Activated naive CD4-positive, alpha-beta T cell treated with anti-CD3 and anti-CD28 coated beads, Interleukin-2, amount 50 U/mL, for 72 hours (primary cell): ENCODE results near the gene SYPL1. TPM values are rescaled to one million over a fixed set of nuclear protein-coding genes. Genes with fewer than 3 reads are reported as not detected.

Experiments used
- ATAC-seq, 2 donors: fragments of 150-1000 bp; cut with Tn5 transposase; 2 replicates each; pipeline ENCODE4 v1.10.0; 2021; ENCODE audit warnings: mild to moderate bottlenecking in 2 of 2, moderate library complexity in 2 of 2
- DNase-seq, 2 donors: peaks; one replicate each; pipeline ENCODE4 v3.0.0; 2021 to 2022; ENCODE audit warnings: low spot score in 2 of 2
- H3K27ac Mint-ChIP-seq, 2 donors: one replicate each; pipeline ENCODE4 v1.8.0; 2022; ENCODE audit warnings: mild to moderate bottlenecking in 2 of 2, mixed read lengths in 2 of 2
- H3K36me3 Mint-ChIP-seq, 2 donors: one replicate each; pipeline ENCODE4 v1.8.0; 2022; ENCODE audit warnings: mixed read lengths in 2 of 2
- H3K9me3 Mint-ChIP-seq, 2 donors: one replicate each; pipeline ENCODE4 v1.8.0; 2022; ENCODE audit warnings: mixed read lengths in 2 of 2
- total RNA-seq, 2 donors: library from RNA; stranded (reverse); gene quantifications; one replicate each; pipeline ENCODE4 v1.2.3, GENCODE V29; 2022

The SYPL1 gene
- total RNA-seq, 2 donors from 2014 or later: 22.9 to 30.8 TPM

DNA sequence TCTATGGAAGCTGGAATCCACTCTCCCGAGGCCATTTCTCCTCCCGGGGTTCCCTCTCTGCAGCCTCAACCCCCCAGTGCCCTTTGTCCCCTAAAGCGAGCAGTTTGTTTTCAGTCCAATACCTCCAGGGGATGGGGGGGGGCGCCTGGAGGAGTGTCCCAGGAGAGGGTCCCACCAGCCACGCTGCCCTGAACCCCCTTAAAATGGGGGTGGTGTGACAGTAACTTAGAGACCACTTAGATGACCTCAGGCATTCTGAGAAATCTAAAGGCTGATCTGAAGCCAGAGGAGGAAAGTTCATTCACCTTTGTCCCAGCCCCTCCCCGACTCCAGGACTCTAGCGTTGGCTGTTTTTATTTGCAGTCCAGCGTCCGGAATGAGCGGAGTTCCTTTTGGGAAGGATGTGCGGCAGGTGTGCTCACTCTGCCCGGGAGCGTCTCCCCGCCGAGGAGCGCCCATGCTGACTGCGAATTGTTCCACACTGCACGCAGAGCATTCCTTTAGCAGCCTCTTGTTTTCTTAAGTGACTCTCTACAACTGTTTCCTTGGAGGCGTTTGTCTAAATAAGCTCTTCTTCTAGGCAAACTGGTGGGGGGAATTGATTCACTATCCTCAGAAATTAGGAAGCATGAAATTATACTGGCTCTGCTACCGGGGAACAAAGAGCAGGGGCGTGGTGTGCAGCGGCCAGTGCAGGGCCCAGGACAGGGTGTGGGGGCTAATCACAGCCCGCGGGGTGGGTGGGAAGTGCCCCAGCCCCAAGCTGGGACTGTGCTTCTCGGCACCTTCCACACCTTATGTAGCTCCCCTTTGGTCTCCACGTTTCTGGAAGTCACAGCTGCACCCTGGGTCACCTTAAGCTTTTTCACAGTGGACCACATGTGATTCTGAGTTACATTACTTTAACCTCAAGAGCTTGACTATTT, 46.3 kb downstream of the SYPL1 start:
- peak overlapping the region in 1 of 2 donors; percentile 59 for H3K27ac Mint-ChIP-seq
- DNase-seq: peak in 1 of 2 donors; percentile 43
- no peaks in the 10 kb centered on the region for H3K9me3 Mint-ChIP-seq
- no peak for ATAC-seq
- H3K36me3 Mint-ChIP-seq: no peaks in the 10 kb centered on the region

DNA sequence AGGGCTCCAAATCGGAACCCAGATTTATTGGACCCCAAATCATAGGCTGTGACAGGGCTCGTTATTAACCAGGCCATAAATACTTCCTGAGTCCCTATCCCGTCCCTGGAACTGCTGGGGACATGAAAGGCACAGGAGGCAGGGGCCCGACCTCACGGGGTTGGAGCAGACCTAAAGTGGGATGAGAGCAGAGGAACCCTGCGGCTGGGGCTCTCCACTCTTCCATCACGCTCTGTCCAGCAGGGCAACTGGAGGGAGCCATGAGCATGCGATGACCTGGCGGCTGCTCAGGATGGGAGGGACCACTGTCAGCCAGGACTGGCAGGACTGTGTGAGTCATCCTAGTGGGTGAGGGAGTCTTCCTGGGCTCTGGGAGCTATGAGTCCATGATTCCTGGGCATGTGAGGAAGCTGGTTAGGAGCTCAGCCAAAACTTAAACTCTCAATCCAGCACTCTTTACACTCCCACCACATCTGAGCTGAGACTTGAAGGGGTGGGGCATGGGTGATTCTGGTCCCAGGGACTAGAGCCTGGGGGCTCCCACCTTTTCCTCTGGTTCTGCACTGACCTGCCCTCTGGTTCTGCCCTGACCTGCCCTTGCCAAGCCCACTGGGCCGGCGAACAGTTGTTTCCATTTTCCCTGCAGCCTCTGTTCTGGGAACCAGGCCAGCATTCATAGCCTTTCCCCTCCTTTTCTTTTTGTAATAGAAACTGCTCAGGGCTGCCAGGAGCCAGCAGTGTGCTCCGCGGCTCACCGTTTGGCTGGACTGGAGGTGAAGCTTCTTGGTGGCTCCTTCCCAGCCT, 47.1 kb downstream of the SYPL1 start:
- no peak overlapping the region for H3K27ac Mint-ChIP-seq
- no peaks in the 10 kb centered on the region for H3K36me3 Mint-ChIP-seq
- no peak for ATAC-seq
- no peaks in the 10 kb centered on the region for H3K9me3 Mint-ChIP-seq
- no peak for DNase-seq

GRCh38 chr7:106064316-106064715, 47.8 kb downstream of the SYPL1 start:
- H3K36me3 Mint-ChIP-seq: no peaks in the 10 kb centered on the region
- H3K27ac Mint-ChIP-seq: peak overlapping the region in 1 of 2 donors; percentile 52
- H3K9me3 Mint-ChIP-seq: no peaks in the 10 kb centered on the region
- peak in 1 of 2 donors; percentile 46 for DNase-seq
- ATAC-seq: no peak

DNA sequence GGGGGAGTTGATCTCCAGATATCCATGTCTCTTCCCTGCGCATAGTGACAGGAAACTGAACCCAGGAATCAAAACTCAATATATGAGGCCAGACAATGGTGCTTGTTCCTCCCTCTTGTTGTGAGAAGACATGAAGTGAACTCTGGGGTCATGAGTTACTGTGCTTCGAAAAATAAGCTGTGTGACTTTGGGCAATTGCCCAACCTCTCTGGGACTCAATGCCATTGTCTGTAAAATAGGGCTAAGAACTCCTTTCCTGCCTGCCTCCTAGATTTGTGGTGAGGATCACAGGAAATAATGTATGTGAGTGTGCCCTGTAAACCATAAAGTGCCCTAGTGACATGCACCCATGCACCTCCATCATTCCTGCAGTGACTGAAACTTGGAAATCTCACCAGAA, 48.4 kb downstream of the SYPL1 start:
- peak overlapping the region in 1 of 2 donors; percentile 86 for H3K27ac Mint-ChIP-seq
- no peaks in the 10 kb centered on the region for H3K9me3 Mint-ChIP-seq
- DNase-seq (no peak), ATAC-seq (no peak)
- H3K36me3 Mint-ChIP-seq: no peaks in the 10 kb centered on the region

DNA sequence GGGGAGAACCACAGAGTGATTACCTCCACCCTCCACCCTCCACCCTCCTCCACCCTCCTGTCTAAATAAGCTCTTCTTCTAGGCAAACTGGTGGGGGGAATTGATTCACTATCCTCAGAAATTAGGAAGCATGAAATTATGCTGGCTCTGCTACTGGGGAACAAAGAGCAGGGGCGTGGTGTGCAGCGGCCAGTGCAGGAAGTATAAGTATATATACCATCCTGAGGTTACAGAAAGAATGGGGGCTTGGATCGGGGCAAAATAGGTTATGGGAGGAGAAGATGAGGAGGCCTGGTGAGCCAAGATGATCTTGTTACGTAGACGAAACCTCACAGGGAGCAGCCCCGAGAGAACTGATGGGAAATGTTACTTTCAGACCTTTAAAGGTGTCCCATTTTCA, 49.1 kb downstream of the SYPL1 start:
- H3K9me3 Mint-ChIP-seq: no peaks in the 10 kb centered on the region
- ATAC-seq (peak; percentile 7 to 37), DNase-seq (peak in 1 of 2 donors; percentile 7)
- no peaks in the 10 kb centered on the region for H3K36me3 Mint-ChIP-seq
- H3K27ac Mint-ChIP-seq: peak overlapping the region in 1 of 2 donors; percentile 86

DNA sequence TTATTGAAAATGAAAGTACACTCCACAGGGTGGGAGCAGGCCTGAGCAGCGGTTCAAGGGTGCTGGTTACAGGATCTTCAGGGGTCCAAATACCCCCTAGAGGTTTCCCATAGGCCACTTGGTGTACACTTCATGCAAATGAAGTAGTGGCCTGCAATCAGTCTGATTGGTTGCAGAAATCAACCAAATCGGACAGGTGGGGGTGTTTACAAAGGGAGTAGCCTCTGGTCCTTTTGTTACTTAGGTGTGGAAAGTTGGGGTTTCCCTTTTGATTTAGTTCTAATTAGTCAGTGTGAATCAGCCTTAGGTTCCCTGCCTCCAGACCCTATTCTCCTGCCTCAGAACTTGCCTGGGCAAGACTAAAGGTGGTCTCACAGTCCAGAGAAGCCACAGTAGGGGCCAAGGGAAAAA, 49.6 kb downstream of the SYPL1 start:
- peak overlapping the region in 1 of 2 donors; percentile 86 for H3K27ac Mint-ChIP-seq
- H3K36me3 Mint-ChIP-seq: no peaks in the 10 kb centered on the region
- DNase-seq: peak in 1 of 2 donors; percentile 31
- ATAC-seq: peak; percentile 32 to 72
- no peaks in the 10 kb centered on the region for H3K9me3 Mint-ChIP-seq

GRCh38 chr7:106062006-106062405, 50.1 kb downstream of the SYPL1 start:
- ATAC-seq (peak in 1 of 2 donors; percentile 62), DNase-seq (no peak)
- Mint-ChIP-seq H3K27ac (peak overlapping the region in 1 of 2 donors; percentile 86), H3K36me3 (no peaks in the 10 kb centered on the region), H3K9me3 (no peaks in the 10 kb centered on the region)

- DNase-seq (peak in 1 of 2 donors; percentile 16), ATAC-seq (no peak)
- H3K27ac Mint-ChIP-seq: peak overlapping the region in 1 of 2 donors; percentile 86
- H3K9me3 Mint-ChIP-seq: no peaks in the 10 kb centered on the region
- H3K36me3 Mint-ChIP-seq: no peaks in the 10 kb centered on the region
Observed at GRCh38 chr7:106061301-106061979, 50.7 kb downstream of the SYPL1 start.

DNA sequence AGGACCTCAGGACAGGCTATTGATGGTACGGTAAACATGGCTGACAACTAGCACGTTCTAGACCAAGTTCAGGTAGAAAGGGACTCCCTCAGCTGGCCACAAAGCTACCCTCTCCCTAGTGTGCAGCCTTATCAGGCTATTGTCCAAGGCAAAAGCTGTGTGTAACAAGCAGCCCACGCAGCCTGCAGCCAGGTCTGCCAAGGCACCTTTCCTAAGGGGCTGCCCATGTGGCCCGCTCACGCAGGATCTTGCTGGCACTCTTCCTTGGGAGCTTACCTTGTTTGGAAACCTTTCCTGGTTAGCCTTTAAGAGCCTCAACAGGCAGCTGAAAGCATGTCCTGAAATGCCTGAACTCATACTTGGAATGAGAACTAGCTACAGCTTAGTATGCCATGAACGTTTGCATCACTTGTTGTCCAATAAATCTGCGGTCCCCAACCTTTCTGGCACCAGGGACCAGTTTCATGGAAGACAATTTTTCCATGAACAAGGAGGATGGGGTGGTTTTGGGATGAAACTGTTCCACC, 51.7 kb downstream of the SYPL1 start:
- DNase-seq (no peak), ATAC-seq (no peak)
- Mint-ChIP-seq H3K36me3 (no peaks in the 10 kb centered on the region), H3K9me3 (no peaks in the 10 kb centered on the region), H3K27ac (no peak overlapping the region)

DNA sequence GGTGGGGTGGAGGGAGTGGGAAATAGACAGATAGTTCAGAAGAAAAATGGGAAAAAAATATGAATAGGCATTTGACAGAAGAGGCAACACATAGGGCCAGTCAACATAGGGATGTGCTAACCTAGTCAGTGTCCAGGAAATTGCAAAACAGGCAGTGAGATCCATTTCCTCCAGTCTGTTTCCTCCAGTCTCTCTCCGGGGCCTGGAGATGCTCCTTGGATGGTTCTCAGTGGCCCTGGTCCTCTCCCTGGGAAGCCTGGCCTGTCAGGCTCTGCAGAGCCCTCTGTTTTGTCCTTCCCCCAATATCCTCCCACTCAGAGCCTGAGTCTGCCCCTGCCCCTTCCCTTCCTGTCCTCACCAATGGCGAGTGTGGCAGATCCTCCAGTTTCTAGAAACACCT, 52.6 kb downstream of the SYPL1 start:
- Mint-ChIP-seq H3K9me3 (no peaks in the 10 kb centered on the region), H3K36me3 (no peaks in the 10 kb centered on the region), H3K27ac (no peak overlapping the region)
- no peak for DNase-seq
- no peak for ATAC-seq

DNA sequence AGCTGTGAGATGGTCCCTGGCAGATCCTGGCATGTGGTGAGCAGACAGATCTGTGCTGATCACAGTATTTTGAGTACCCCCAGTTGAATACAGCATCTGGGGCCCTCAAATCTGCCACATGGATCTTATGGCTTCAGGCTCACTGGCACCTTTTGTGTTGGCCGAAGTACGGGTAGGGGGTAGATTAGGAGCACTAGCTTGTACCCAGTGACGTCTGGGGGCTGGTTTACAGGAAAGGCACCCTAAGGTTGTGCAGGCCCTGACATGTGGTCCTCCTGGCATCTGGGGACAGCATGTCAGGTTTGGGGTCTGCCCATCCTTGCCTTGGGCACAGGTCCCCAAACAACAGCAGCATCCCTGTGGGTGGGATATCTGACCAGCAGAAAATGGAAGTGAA, 53.2 kb downstream of the SYPL1 start:
- no peaks in the 10 kb centered on the region for H3K9me3 Mint-ChIP-seq
- no peak overlapping the region for H3K27ac Mint-ChIP-seq
- no peaks in the 10 kb centered on the region for H3K36me3 Mint-ChIP-seq
- ATAC-seq (no peak), DNase-seq (no peak)

- ATAC-seq (no peak), DNase-seq (no peak)
- no peak overlapping the region for H3K27ac Mint-ChIP-seq
- H3K36me3 Mint-ChIP-seq: no peaks in the 10 kb centered on the region
- no peaks in the 10 kb centered on the region for H3K9me3 Mint-ChIP-seq
Observed at GRCh38 chr7:106057962-106058927, 53.9 kb downstream of the SYPL1 start.

- Mint-ChIP-seq H3K27ac (no peak overlapping the region), H3K36me3 (no peaks in the 10 kb centered on the region), H3K9me3 (no peaks in the 10 kb centered on the region)
- peak in 1 of 2 donors; percentile 45 for ATAC-seq
- no peak for DNase-seq
Observed at GRCh38 chr7:106057204-106057961, 54.7 kb downstream of the SYPL1 start.

DNA sequence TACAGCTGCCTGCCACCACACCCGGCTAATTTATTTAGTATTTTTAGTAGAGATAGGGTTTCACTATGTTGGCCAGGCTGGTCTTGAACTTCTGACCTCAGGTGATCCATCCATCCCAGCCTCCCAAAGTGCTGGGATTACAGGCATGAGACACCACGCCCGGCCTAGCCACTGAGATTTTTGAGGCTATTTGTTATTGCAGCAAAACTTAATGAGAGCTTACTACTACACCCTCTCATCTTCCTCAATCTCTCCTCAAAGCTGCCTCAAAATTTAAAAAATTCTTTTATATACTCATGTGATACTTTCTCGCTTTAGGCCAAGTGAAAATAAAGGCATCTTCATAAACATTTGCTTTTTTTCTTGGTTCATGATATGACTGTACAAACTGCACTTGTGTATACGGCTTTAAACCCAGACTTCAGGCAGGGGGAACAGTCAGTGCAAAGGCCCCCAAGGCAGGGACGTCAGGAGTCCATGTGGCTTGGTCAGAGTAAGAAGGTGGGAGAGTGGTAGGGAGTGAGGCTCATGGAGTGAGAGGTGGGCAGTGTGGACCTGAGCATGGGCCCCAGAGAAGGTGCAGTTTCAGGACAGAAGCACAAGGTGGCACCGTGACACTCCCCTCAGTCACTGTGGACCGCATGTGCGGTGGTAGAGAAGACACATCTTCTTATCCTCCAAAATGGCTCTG, 55.5 kb downstream of the SYPL1 start:
- Mint-ChIP-seq H3K27ac (no peak overlapping the region), H3K9me3 (no peaks in the 10 kb centered on the region), H3K36me3 (no peaks in the 10 kb centered on the region)
- DNase-seq (peak in 1 of 2 donors; percentile 66), ATAC-seq (peak; percentile 98)
